ENCODE results near the gene FCER1G.

DNA sequence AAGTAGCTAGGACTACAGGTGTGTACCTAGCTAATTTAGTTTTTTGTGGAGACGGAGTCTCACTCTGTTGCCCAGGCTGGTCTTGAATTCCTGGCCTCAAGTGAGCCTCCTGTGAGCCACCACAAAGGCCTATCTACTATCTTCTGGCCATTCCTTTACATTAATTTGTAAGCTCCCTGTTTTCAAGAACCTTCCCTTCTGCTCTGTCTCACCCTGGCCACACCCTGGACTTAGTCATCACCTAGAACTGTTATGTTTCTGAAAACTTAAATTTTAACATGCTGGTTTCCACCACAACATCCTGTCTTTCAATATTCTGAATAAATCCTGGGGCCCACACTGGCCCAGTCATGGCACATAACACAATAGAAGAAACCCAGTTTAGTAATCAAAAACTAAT, 32.9 kb upstream of the FCER1G start:
- TF ChIP-seq, protein P1, sequence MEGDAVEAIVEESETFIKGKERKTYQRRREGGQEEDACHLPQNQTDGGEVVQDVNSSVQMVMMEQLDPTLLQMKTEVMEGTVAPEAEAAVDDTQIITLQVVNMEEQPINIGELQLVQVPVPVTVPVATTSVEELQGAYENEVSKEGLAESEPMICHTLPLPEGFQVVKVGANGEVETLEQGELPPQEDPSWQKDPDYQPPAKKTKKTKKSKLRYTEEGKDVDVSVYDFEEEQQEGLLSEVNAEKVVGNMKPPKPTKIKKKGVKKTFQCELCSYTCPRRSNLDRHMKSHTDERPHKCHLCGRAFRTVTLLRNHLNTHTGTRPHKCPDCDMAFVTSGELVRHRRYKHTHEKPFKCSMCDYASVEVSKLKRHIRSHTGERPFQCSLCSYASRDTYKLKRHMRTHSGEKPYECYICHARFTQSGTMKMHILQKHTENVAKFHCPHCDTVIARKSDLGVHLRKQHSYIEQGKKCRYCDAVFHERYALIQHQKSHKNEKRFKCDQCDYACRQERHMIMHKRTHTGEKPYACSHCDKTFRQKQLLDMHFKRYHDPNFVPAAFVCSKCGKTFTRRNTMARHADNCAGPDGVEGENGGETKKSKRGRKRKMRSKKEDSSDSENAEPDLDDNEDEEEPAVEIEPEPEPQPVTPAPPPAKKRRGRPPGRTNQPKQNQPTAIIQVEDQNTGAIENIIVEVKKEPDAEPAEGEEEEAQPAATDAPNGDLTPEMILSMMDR (conservative IDR thresholded peaks at IDR 0.05; ENCODE audit: low read length), result no peak
- no peak for TF ChIP-seq EZH2phosphoT487 (IDR thresholded peaks at IDR 0.05; ENCODE audit: borderline replicate concordance)

Measured in Loucy (cell line).